Endothelial cell (in vitro differentiated cells): ENCODE results near the gene LIN54. TPM values are rescaled to one million over a fixed set of nuclear protein-coding genes. Genes with fewer than 3 reads are reported as not detected.

Source experiments
- DNase-seq: peaks from one replicate; pipeline ENCODE4 v3.0.0; 2021; ENCODE audit warnings: low spot score
- H3K27ac Mint-ChIP-seq: one replicate; pipeline ENCODE4 v1.8.0; 2021; ENCODE audit warnings: mixed read lengths, inconsistent platforms; ENCODE audit not compliant: unreplicated experiment
- H3K27me3 Mint-ChIP-seq: one replicate; pipeline ENCODE4 v1.8.0; 2021; ENCODE audit warnings: mild to moderate bottlenecking, moderate library complexity, mixed read lengths, inconsistent platforms; ENCODE audit not compliant: unreplicated experiment
- H3K36me3 Mint-ChIP-seq: one replicate; pipeline ENCODE4 v1.8.0; 2021; ENCODE audit warnings: mild to moderate bottlenecking, low read depth, mixed read lengths, inconsistent platforms; ENCODE audit not compliant: unreplicated experiment
- H3K4me1 Mint-ChIP-seq: one replicate; pipeline ENCODE4 v1.8.0; 2021; ENCODE audit warnings: mild to moderate bottlenecking, mixed read lengths, inconsistent platforms; ENCODE audit not compliant: unreplicated experiment
- H3K4me3 Mint-ChIP-seq: one replicate; pipeline ENCODE4 v1.8.0; 2021; ENCODE audit warnings: mild to moderate bottlenecking, mixed read lengths, inconsistent platforms; ENCODE audit not compliant: unreplicated experiment
- H3K9me3 Mint-ChIP-seq: one replicate; pipeline ENCODE4 v1.8.0; 2021; ENCODE audit warnings: mixed read lengths, inconsistent platforms; ENCODE audit not compliant: unreplicated experiment
- CTCF ChIP-seq: fragments of 200-600 bp; sonication (generic); IDR thresholded peaks from one replicate; pipeline ENCODE4 v1.5.0; 2021; ENCODE audit warnings: antibody characterized with exemption; ENCODE audit not compliant: unreplicated experiment
- total RNA-seq: library from RNA; stranded (reverse); fragmentation: NEBNext Ultra II Directional; extraction: Animal tissue kit (Norgen Biotek cat#: 25700); gene quantifications from one replicate; pipeline ENCODE4 v1.2.1, GENCODE V29; 2021; ENCODE audit not compliant: unreplicated experiment

LIN54 gene
- total RNA-seq, 1 donor from 2014 or later: 10.9 TPM

GRCh38 chr4:83013902-83014301 lies 3.3 kb upstream of the LIN54 start:
- Mint-ChIP-seq H3K4me3 (peak overlapping the region; percentile 94), H3K27ac (peak overlapping the region; percentile 88)

GRCh38 chr4:83013420-83013867 lies 2.8 kb upstream of the LIN54 start:
- Mint-ChIP-seq H3K27ac (peak overlapping the region; percentile 88), H3K27me3 (peaks cover 11% of the 10 kb centered on the region), H3K4me1 (peaks cover 29% of the 10 kb centered on the region), H3K9me3 (no peaks in the 10 kb centered on the region), H3K36me3 (peaks cover 5% of the 10 kb centered on the region), H3K4me3 (peak overlapping the region; percentile 94)
- TF ChIP-seq CTCF: no peak
- DNase-seq: no peak

More at GRCh38 chr4:83013902-83014301, 3.3 kb upstream of the LIN54 start:
- no peak for TF ChIP-seq CTCF
- Mint-ChIP-seq H3K36me3 (peaks cover 5% of the 10 kb centered on the region), H3K27me3 (peaks cover 11% of the 10 kb centered on the region), H3K4me1 (peaks cover 29% of the 10 kb centered on the region), H3K9me3 (no peaks in the 10 kb centered on the region)
- no peak for DNase-seq

GRCh38 chr4:83012687-83013419 lies 2.2 kb upstream of the LIN54 start:
- TF ChIP-seq CTCF: peak; percentile 67
- peak overlapping the region; percentile 88 for H3K27ac Mint-ChIP-seq
- H3K27me3 Mint-ChIP-seq: peaks cover 11% of the 10 kb centered on the region
- H3K4me3 Mint-ChIP-seq: peak overlapping the region; percentile 94
- DNase-seq: peak; percentile 99
- peaks cover 5% of the 10 kb centered on the region for H3K36me3 Mint-ChIP-seq
- H3K4me1 Mint-ChIP-seq: peaks cover 29% of the 10 kb centered on the region
- no peaks in the 10 kb centered on the region for H3K9me3 Mint-ChIP-seq

- Mint-ChIP-seq H3K36me3 (peaks cover 5% of the 10 kb centered on the region), H3K4me1 (peaks cover 29% of the 10 kb centered on the region), H3K27me3 (peaks cover 11% of the 10 kb centered on the region), H3K27ac (peak overlapping the region; percentile 89), H3K4me3 (peak overlapping the region; percentile 98), H3K9me3 (no peaks in the 10 kb centered on the region)
- TF ChIP-seq CTCF: no peak
- DNase-seq: peak; percentile 44
Observed at GRCh38 chr4:83012200-83012686, 1.6 kb upstream of the LIN54 start.

GRCh38 chr4:83011689-83012199 lies 1.1 kb upstream of the LIN54 start:
- Mint-ChIP-seq H3K4me3 (peak overlapping the region; percentile 98), H3K9me3 (no peaks in the 10 kb centered on the region), H3K36me3 (peaks cover 5% of the 10 kb centered on the region), H3K4me1 (peaks cover 29% of the 10 kb centered on the region), H3K27me3 (peaks cover 11% of the 10 kb centered on the region), H3K27ac (peak overlapping the region; percentile 89)
- no peak for TF ChIP-seq CTCF
- DNase-seq: no peak
